CD4-positive, CD25-positive, alpha-beta regulatory T cell (primary cell): ENCODE data around the gene NEU4. TPM values are rescaled to one million over a fixed set of nuclear protein-coding genes. Genes with fewer than 3 reads are reported as not detected.
"Not testable (repeated sequence)": the region's sequence is repeated elsewhere in the genome, so short reads cannot be mapped to it uniquely, and the experiment has no call there.

Experiments used
- ATAC-seq, 2 donors: fragments of 150-1000 bp; cut with Tn5 transposase; one replicate each; pipeline ENCODE4 v1.10.0; 2021; ENCODE audit warnings: low read depth in 2 of 2, moderate number of reproducible peaks in 2 of 2, moderate library complexity in 1 of 2
- DNase-seq, 3 donors: peaks; one replicate each; pipeline versions ENCODE4 v3.0.0 to v3.0.0-alpha.2; 2012 to 2022; ENCODE audit warnings: mixed read lengths in 1 of 3
- H3K27ac ChIP-seq: one replicate; pipeline ENCODE4 v1.7.0; 2013; ENCODE audit warnings: mild to moderate bottlenecking, low read length; ENCODE audit not compliant: insufficient read depth, poor library complexity, severe bottlenecking
- H3K27me3 ChIP-seq: one replicate; pipeline ENCODE4 v1.7.0; 2013; ENCODE audit warnings: low read length; ENCODE audit not compliant: control insufficient read depth, insufficient read depth
- H3K36me3 ChIP-seq: one replicate; pipeline ENCODE4 v1.7.0; 2013; ENCODE audit warnings: mild to moderate bottlenecking, low read length, moderate library complexity; ENCODE audit not compliant: control insufficient read depth, insufficient read depth
- H3K4me1 ChIP-seq: 2 replicates; pipeline ENCODE4 v1.7.0; 2013; ENCODE audit warnings: mild to moderate bottlenecking, low read length; ENCODE audit not compliant: insufficient read depth, control insufficient read depth, poor library complexity, severe bottlenecking
- H3K4me3 ChIP-seq: one replicate; pipeline ENCODE4 v1.7.0; 2013; ENCODE audit warnings: low read depth, mild to moderate bottlenecking, low read length, moderate library complexity
- H3K9me3 ChIP-seq, 2 experiments: 1 replicate in 1 of 2; 2 replicates in 1 of 2; pipeline ENCODE4 v1.7.0; 2013; ENCODE audit warnings: low read length in 2 of 2, mild to moderate bottlenecking in 1 of 2, moderate library complexity in 1 of 2; ENCODE audit not compliant: control insufficient read depth in 2 of 2
- H3K27ac Mint-ChIP-seq, 3 donors: one replicate each; pipeline ENCODE4 v1.8.0; 2020 to 2022; ENCODE audit warnings: mild to moderate bottlenecking in 3 of 3, mixed read lengths in 3 of 3, moderate library complexity in 2 of 3
- H3K27me3 Mint-ChIP-seq: one replicate; pipeline ENCODE4 v1.8.0; 2022; ENCODE audit warnings: mild to moderate bottlenecking, mixed read lengths
- H3K36me3 Mint-ChIP-seq: one replicate; pipeline ENCODE4 v1.8.0; 2020; ENCODE audit warnings: mixed read lengths
- H3K4me1 Mint-ChIP-seq, 4 donors: one replicate each; pipeline ENCODE4 v1.8.0; 2020 to 2022; ENCODE audit warnings: mixed read lengths in 4 of 4, mild to moderate bottlenecking in 1 of 4
- H3K4me3 Mint-ChIP-seq, 4 donors: one replicate each; pipeline ENCODE4 v1.8.0; 2020 to 2022; ENCODE audit warnings: mild to moderate bottlenecking in 4 of 4, mixed read lengths in 4 of 4, moderate library complexity in 3 of 4
- H3K9me3 Mint-ChIP-seq, 7 donors: one replicate each; pipeline ENCODE4 v1.8.0; 2020 to 2022; ENCODE audit warnings: mixed read lengths in 7 of 7, mild to moderate bottlenecking in 3 of 7, moderate library complexity in 2 of 7
- polyA plus RNA-seq, 4 donors: library from polyadenylated mRNA; unstranded; fragments of 300-500 nt; fragmentation: Illumina TruSeq; gene quantifications; one replicate each; pipeline ENCODE4 v1.2.3, GENCODE V29; 2021
- total RNA-seq: library from RNA; stranded (reverse); gene quantifications from one replicate; pipeline ENCODE4 v1.2.3, GENCODE V29; 2022

The NEU4 gene, protein sequence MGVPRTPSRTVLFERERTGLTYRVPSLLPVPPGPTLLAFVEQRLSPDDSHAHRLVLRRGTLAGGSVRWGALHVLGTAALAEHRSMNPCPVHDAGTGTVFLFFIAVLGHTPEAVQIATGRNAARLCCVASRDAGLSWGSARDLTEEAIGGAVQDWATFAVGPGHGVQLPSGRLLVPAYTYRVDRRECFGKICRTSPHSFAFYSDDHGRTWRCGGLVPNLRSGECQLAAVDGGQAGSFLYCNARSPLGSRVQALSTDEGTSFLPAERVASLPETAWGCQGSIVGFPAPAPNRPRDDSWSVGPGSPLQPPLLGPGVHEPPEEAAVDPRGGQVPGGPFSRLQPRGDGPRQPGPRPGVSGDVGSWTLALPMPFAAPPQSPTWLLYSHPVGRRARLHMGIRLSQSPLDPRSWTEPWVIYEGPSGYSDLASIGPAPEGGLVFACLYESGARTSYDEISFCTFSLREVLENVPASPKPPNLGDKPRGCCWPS
- total RNA-seq (3.8 TPM), polyA plus RNA-seq (under 1 TPM in 2 of 4 donors, not detected in 2; 0.16 to 0.67 TPM)

DNA sequence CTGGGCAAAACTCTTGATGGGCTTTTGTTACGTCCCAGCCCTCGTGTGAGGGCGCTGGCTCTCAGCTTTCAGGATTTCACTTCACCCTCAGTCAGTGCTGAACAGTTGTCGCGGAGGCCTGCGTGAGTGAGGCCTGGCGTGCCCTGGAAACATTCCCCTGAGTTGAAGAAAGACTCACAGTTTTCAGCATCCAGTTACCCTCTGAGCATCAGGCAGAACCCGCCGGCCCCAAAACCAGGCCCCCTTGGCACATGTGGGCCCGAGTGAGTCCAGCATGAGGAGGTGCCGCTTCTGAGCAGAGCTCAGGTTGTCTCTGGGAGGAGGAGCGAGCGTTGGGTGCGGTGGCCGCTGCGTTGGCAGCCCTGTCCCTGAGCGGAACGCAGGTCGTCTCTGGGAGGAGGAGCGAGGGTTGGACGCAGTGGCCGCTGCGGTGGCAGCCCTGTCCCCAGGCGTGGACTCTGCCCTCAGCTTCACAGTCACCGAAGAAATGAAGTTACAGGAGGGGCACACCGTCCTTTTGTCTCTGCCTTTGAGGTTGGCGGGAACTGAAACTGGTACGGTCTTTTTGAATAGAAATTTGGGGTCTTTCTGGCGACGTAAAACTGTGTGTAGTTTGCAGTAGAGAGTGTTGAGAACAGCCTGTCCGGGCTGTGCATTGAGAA is at the start of gene NEU4:
Gene NEU4, plus strand, starts transcription at position 473 of the 662 bp plus-strand sequence. CDS start 5,292 bp downstream, outside the sequence.
- H3K36me3 Mint-ChIP-seq = no peaks in the 10 kb centered on the region
- no peaks in the 10 kb centered on the region for H3K9me3 Mint-ChIP-seq
- H3K27ac Mint-ChIP-seq = no peak within 1 kb of the TSS
- H3K9me3 ChIP-seq = no peaks in the 10 kb centered on the region
- peaks cover 12% of the 10 kb centered on the region for H3K4me1 ChIP-seq
- no peak within 1 kb of the TSS for H3K27ac ChIP-seq
- H3K36me3 ChIP-seq = no peaks in the 10 kb centered on the region
- ATAC-seq = no peak
- H3K27me3 Mint-ChIP-seq = peaks cover 5% of the 10 kb centered on the region
- peak within 1 kb of the TSS in 1 of 4 donors; percentile 43 for H3K4me3 Mint-ChIP-seq
- H3K27me3 ChIP-seq = no peaks in the 10 kb centered on the region
- peaks cover 0 to 9% (median 0%) of the 10 kb centered on the region in 4 donors for H3K4me1 Mint-ChIP-seq
- no peak within 1 kb of the TSS for H3K4me3 ChIP-seq
- no peak for DNase-seq

DNA sequence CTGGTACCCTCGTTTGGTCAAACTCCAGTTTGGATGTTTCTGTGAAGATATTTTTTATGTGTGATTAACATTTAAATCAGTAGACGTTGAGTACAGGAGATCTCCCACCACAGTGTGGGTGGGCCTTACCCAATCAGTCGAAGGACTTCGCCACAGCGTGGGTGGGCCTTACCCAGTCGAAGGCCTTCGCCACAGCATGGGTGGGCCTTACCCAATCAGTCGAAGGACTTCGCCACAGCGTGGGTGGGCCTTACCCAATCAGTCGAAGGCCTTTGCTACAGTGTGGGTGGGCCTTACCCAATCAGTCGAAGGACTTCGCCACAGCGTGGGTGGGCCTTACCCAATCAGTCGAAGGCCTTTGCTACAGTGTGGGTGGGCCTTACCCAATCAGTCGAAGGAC is 49.1 kb upstream of the NEU4 start:
- not testable (repeated sequence) for H3K4me1 ChIP-seq, H3K27me3 ChIP-seq, ATAC-seq, DNase-seq, H3K27me3 Mint-ChIP-seq, H3K4me3 ChIP-seq, H3K27ac ChIP-seq, H3K9me3 Mint-ChIP-seq, H3K9me3 ChIP-seq
- peak overlapping the region in 1 of 4 donors; percentile 34 for H3K4me3 Mint-ChIP-seq
- peaks cover 22% of the 10 kb centered on the region for H3K36me3 Mint-ChIP-seq
- H3K4me1 Mint-ChIP-seq = peaks cover 0 to 12% (median 8%) of the 10 kb centered on the region in 4 donors
- H3K27ac Mint-ChIP-seq = peak overlapping the region in 1 of 3 donors; percentile 61
- peaks cover 12% of the 10 kb centered on the region for H3K36me3 ChIP-seq

DNA sequence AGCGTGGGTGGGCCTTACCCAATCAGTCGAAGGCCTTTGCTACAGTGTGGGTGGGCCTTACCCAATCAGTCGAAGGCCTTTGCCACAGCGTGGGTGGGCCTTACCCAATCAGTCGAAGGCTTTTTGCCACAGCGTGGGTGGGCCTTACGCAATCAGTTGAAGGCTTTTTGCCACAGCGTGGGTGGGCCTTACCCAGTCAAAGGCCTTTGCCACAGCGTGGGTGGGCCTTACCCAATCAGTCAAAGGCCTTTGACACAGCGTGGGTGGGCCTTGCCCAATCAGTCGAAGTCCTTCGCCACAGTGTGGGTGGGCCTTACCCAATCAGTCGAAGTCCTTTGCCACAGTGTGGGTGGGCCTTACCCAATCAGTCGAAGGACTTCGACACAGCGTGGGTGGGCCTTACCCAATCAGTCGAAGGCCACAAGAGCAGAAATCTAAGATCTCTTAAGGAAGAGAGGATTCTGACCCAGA is 48.7 kb upstream of the NEU4 start:
- Histone ChIP-seq H3K27me3 (no peaks in the 10 kb centered on the region), H3K9me3 (peaks cover 0 to 5% of the 10 kb centered on the region in 2 experiments), H3K4me3 (no peak overlapping the region), H3K27ac (no peak overlapping the region), H3K36me3 (peaks cover 12% of the 10 kb centered on the region), H3K4me1 (no peaks in the 10 kb centered on the region)
- Mint-ChIP-seq H3K4me1 (peaks cover 0 to 12% (median 8%) of the 10 kb centered on the region in 4 donors), H3K36me3 (peaks cover 22% of the 10 kb centered on the region), H3K27me3 (no peaks in the 10 kb centered on the region), H3K27ac (no peak overlapping the region), H3K9me3 (peaks cover 0 to 4% (median 0%) of the 10 kb centered on the region in 7 donors), H3K4me3 (no peak overlapping the region)
- ATAC-seq = no peak
- DNase-seq = no peak

DNA sequence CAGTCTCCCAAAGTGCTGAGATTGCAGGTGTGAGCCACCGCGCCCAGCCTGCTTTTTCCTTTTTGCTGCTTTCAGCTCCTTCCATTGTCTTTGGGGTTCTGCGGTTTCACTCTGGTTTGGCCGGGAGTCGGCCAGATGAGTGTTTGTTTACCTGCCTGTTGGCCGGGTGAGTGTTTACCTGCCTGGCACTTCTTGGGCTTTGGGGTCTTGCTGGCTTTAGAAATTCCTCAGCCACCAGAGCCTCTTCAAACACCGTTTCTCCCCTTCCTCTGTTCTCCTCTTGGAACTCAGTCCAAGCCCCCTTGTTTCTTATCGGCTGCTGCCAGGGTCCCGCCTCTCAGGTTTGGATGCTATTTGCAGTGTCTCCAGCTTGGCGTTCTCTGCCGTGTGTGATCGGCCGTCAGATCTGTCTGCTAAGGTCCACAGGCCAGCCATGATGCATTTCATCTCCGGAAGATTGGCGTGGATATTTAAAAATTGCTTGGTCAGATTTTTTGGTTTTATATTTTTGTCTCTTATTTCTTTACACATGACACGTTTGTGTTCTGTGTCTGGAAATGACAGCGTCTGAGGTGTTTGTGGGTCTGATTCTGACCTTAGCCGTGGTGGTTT is 46.6 kb upstream of the NEU4 start:
- peaks cover 0 to 4% (median 0%) of the 10 kb centered on the region in 7 donors for H3K9me3 Mint-ChIP-seq
- H3K4me3 ChIP-seq = no peak overlapping the region
- H3K36me3 ChIP-seq = peaks cover 3% of the 10 kb centered on the region
- ATAC-seq = peak in 1 of 2 donors; percentile 10
- no peak overlapping the region for H3K27ac ChIP-seq
- no peaks in the 10 kb centered on the region for H3K27me3 Mint-ChIP-seq
- H3K27ac Mint-ChIP-seq = peak overlapping the region; percentile 53 to 78 (median 69)
- H3K4me1 Mint-ChIP-seq = peaks cover 0 to 12% (median 8%) of the 10 kb centered on the region in 4 donors
- peaks cover 22% of the 10 kb centered on the region for H3K36me3 Mint-ChIP-seq
- DNase-seq = no peak
- peak overlapping the region; percentile 18 to 63 (median 45) for H3K4me3 Mint-ChIP-seq
- peaks cover 0 to 5% of the 10 kb centered on the region in 2 experiments for H3K9me3 ChIP-seq
- H3K27me3 ChIP-seq = no peaks in the 10 kb centered on the region
- no peaks in the 10 kb centered on the region for H3K4me1 ChIP-seq

DNA sequence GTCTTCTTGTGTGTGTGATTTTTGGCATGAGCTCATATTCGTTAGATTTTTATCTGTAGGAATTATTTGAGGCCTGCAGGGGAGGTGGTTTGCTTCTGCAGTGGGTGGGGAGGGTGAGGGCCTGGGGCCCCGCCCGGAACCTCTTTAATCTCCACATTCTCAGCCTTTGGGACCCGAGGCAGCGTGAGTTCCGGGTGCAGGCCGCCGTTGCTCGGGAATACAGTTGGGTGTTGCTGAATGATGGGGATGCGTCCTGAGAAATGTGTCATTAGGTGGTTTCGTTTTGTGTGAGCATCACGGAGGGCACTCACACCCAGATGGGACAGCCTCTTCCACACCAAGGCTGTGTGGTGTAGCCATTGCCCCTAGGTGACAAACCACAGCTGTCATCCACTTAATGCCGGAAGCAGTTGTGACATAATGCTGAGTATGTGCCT is 46.0 kb upstream of the NEU4 start:
- ATAC-seq (peak; percentile 50 to 62), DNase-seq (peak in 1 of 3 donors; percentile 16)
- H3K4me3 Mint-ChIP-seq = peak overlapping the region; percentile 18 to 63 (median 45)
- no peaks in the 10 kb centered on the region for H3K27me3 Mint-ChIP-seq
- H3K27me3 ChIP-seq = no peaks in the 10 kb centered on the region
- H3K9me3 Mint-ChIP-seq = peaks cover 0 to 4% (median 0%) of the 10 kb centered on the region in 7 donors
- no peak overlapping the region for H3K4me3 ChIP-seq
- peaks cover 3% of the 10 kb centered on the region for H3K36me3 ChIP-seq
- no peak overlapping the region for H3K27ac ChIP-seq
- peak overlapping the region; percentile 69 to 82 (median 78) for H3K27ac Mint-ChIP-seq
- no peaks in the 10 kb centered on the region for H3K4me1 ChIP-seq
- peaks cover 0 to 12% (median 8%) of the 10 kb centered on the region in 4 donors for H3K4me1 Mint-ChIP-seq
- peaks cover 22% of the 10 kb centered on the region for H3K36me3 Mint-ChIP-seq
- H3K9me3 ChIP-seq = peaks cover 0 to 5% of the 10 kb centered on the region in 2 experiments

DNA sequence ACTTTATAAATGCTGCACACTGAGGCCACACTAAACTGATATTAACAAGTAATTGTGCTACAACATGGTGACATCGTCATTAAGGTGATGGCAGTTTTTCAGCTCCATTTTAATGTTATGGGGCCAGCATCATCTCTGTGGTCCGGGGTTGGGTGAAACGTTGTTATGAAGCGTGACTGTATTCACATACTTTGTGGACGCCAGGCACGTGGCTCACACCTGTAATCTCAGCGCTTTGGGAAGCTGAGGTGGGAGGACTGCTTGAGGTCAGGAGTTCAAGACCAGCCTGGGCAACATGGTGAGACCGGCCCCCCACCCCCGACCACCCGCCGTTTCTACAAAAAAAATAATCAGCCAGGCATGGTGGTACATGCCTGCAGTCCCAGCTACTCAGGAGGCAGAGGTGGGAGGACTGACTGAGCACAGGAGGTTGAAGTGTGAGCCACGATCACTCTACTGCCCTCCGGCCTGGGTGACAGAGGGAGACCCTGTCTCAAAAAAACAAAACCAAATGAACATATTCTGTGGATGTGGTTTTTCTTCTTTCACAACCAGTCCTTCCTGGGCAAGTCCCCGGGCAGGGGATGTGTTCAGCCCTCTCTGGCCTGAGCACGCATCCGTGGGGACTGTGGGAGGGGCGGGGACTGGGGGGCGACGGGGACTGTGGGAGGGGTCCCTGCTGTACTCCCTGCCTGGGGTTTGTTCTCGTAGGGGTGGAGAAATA is 45.3 kb upstream of the NEU4 start:
- H3K4me1 ChIP-seq = no peaks in the 10 kb centered on the region
- peaks cover 0 to 5% of the 10 kb centered on the region in 2 experiments for H3K9me3 ChIP-seq
- H3K4me1 Mint-ChIP-seq = peaks cover 0 to 12% (median 8%) of the 10 kb centered on the region in 4 donors
- H3K27ac Mint-ChIP-seq = peak overlapping the region in 2 of 3 donors; percentile 69 to 82
- H3K36me3 Mint-ChIP-seq = peaks cover 22% of the 10 kb centered on the region
- H3K36me3 ChIP-seq = peaks cover 3% of the 10 kb centered on the region
- H3K27me3 Mint-ChIP-seq = no peaks in the 10 kb centered on the region
- DNase-seq (no peak), ATAC-seq (no peak)
- H3K4me3 Mint-ChIP-seq = peak overlapping the region in 1 of 4 donors; percentile 18
- no peaks in the 10 kb centered on the region for H3K27me3 ChIP-seq
- no peak overlapping the region for H3K27ac ChIP-seq
- H3K9me3 Mint-ChIP-seq = peaks cover 0 to 4% (median 0%) of the 10 kb centered on the region in 7 donors
- H3K4me3 ChIP-seq = no peak overlapping the region
